Common myeloid progenitor, CD34-positive (primary cell): ENCODE results near the gene HINFP.
"Not testable (repeated sequence)": the region's sequence is repeated elsewhere in the genome, so short reads cannot be mapped to it uniquely, and the experiment has no call there.

Experiments
- CTCF ChIA-PET: fragments of 350-600 bp; sonication (Branson Sonifier 250); formaldehyde crosslinking; loops from one replicate; lab custom pipeline; 2021; ENCODE audit warnings: antibody characterized with exemption; lab: Charles Lee
- POLR2A ChIA-PET: fragments of 350-600 bp; sonication (Branson Sonifier 250); formaldehyde crosslinking; loops from one replicate; lab custom pipeline; 2021; ENCODE audit warnings: antibody characterized with exemption; lab: Charles Lee
- DNase-seq, 3 donors: peaks; one replicate each; pipeline versions ENCODE4 v3.0.0 to v3.0.0-alpha.2; 2013
- H3K27ac ChIP-seq, 2 experiments: 1 replicate in 1 of 2; 2 replicates in 1 of 2; pipeline ENCODE4 v1.7.0; 2013; ENCODE audit warnings: inconsistent platforms in 2 of 2, low read length in 2 of 2, mild to moderate bottlenecking in 2 of 2, low read depth in 1 of 2, moderate library complexity in 1 of 2; ENCODE audit not compliant: severe bottlenecking in 2 of 2, insufficient read depth in 1 of 2, poor library complexity in 1 of 2
- H3K27me3 ChIP-seq, 5 experiments: replicated peaks in 2 of 5; 1 replicate in 3 of 5; 2 replicates in 2 of 5; pipeline versions ENCODE4 v1.6.1 to v1.7.0; 2013; ENCODE audit warnings: low read length in 4 of 5, mild to moderate bottlenecking in 2 of 5, moderate library complexity in 2 of 5, inconsistent platforms in 1 of 5; ENCODE audit not compliant: insufficient read depth in 5 of 5, control insufficient read depth in 4 of 5
- H3K36me3 ChIP-seq, 4 experiments: 1 replicate in 2 of 4; 2 replicates in 2 of 4; pipeline versions ENCODE4 v1.6.1 to v1.7.0; 2013; ENCODE audit warnings: low read length in 3 of 4, control low read depth in 1 of 4, mild to moderate bottlenecking in 1 of 4; ENCODE audit not compliant: control insufficient read depth in 4 of 4, insufficient read depth in 4 of 4
- H3K4me1 ChIP-seq, 4 experiments: 1 replicate in 3 of 4; 2 replicates in 1 of 4; pipeline versions ENCODE4 v1.6.1 to v1.7.1; 2013; ENCODE audit warnings: low read length in 3 of 4, mild to moderate bottlenecking in 3 of 4, control low read depth in 1 of 4, inconsistent platforms in 1 of 4, moderate library complexity in 1 of 4; ENCODE audit not compliant: control insufficient read depth in 4 of 4, insufficient read depth in 4 of 4; ENCODE audit errors: control extremely low read depth in 1 of 4
- H3K4me3 ChIP-seq, 7 experiments: 1 replicate in 4 of 7; 2 replicates in 3 of 7; pipeline versions ENCODE4 v1.5.1 to v1.7.0; 2013; ENCODE audit warnings: mild to moderate bottlenecking in 7 of 7, low read length in 6 of 7, moderate library complexity in 6 of 7, inconsistent platforms in 2 of 7, low read depth in 2 of 7, control low read depth in 1 of 7; ENCODE audit not compliant: insufficient read depth in 4 of 7, control insufficient read depth in 1 of 7; ENCODE audit errors: extremely low read depth in 1 of 7
- H3K9me3 ChIP-seq, 5 experiments: 1 replicate in 4 of 5; 2 replicates in 1 of 5; pipeline versions ENCODE4 v1.6.1 to v1.7.1; 2013; ENCODE audit warnings: low read length in 4 of 5, mild to moderate bottlenecking in 2 of 5, inconsistent platforms in 1 of 5, low read depth in 1 of 5, moderate library complexity in 1 of 5; ENCODE audit not compliant: control insufficient read depth in 4 of 5, insufficient read depth in 2 of 5; ENCODE audit errors: control extremely low read depth in 1 of 5
- WGBS: methylation state at CpG from one replicate; pipeline ENCODE4 v1.1.5; 2013; ENCODE audit not compliant: insufficient coverage; 5-methylcytosine and 5-hydroxymethylcytosine counted together

Gene HINFP

GRCh38 chr11:119179342-119179741 is 58.0 kb downstream of the HINFP start:
- Histone ChIP-seq H3K27me3 (no peaks in the 10 kb centered on the region), H3K36me3 (peaks cover 4 to 44% (median 14%) of the 10 kb centered on the region in 4 experiments), H3K4me1 (peaks cover 4 to 17% (median 11%) of the 10 kb centered on the region in 4 experiments), H3K4me3 (no peak overlapping the region), H3K27ac (no peak overlapping the region), H3K9me3 (no peaks in the 10 kb centered on the region)
- no peak for DNase-seq
- 97% methylated on average over 6 of the region's 6 CpGs for whole genome bisulfite sequencing
- POLR2A ChIA-PET, result no interaction called here
- CTCF ChIA-PET, result interaction anchor here (0.8 to 2.2 kb wide), 4 partner anchors 9 to 53 kb away, joined by 4 to 6 read pairs (median 4); no protein-coding TSS in a partner anchor

- CTCF ChIA-PET, result interaction anchor here (0.8 to 2.2 kb wide), 5 partner anchors 8 to 54 kb away, joined by 3 to 6 read pairs (median 4); no protein-coding TSS in a partner anchor
- Histone ChIP-seq H3K27ac (no peak overlapping the region), H3K36me3 (peaks cover 4 to 38% (median 9%) of the 10 kb centered on the region in 4 experiments), H3K4me3 (no peak overlapping the region), H3K27me3 (no peaks in the 10 kb centered on the region), H3K4me1 (peaks cover 4 to 17% (median 11%) of the 10 kb centered on the region in 4 experiments), H3K9me3 (no peaks in the 10 kb centered on the region)
- 96% methylated on average over 8 of the region's 10 CpGs for WGBS
- DNase-seq, result no peak
- POLR2A ChIA-PET, result no interaction called here
Observed at GRCh38 chr11:119179983-119180382, 58.6 kb downstream of the HINFP start.

DNA sequence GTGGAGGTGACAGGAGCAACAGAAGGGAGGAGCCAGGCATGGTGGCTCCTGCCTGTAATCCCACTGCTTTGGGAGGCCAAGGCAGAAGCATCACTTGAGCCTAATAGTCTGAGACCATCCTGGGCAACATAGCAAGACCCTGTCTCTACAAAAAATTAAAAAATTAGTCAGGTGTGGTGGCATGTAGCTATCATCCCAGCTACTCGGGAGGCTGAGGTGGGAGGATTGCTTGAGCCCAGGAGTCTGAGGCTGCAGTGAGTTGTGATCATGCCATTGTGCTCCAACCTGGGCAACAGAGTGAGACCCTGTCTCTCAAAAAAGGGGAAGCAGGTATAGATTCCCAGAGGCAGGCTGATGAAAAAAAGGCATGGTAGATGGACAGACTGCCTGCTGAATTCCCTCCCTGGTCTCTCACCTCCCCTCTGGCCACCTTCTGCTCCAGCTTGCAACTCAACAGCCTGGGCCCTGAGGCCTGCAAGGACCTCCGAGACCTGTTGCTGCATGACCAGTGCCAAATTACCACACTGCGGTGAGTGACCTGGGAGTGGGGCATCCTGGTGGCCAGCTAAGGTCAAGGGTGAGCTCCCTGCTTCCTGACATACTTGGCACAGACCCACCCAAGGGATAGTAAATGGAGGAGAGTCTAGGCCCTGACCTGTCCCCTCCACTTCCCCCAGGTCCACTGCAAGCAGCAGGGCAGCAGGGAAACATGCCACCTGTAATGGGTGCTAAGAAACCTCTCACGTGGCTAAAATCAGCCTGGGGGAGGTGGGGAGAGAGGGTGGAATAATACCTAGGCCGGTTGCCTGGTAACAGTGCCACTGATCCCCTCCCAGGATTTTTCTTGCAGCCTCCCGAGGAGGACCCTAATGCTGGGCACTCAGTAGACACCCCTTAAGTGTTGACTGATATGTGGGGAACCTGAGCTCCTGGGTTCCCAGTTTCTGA is 59.6 kb downstream of the HINFP start:
- Histone ChIP-seq H3K9me3 (no peaks in the 10 kb centered on the region), H3K4me3 (no peak overlapping the region), H3K27ac (no peak overlapping the region), H3K27me3 (no peaks in the 10 kb centered on the region), H3K36me3 (peaks cover 2 to 28% (median 8%) of the 10 kb centered on the region in 4 experiments), H3K4me1 (peaks cover 4 to 12% (median 11%) of the 10 kb centered on the region in 4 experiments)
- POLR2A ChIA-PET, result no interaction called here
- 93% methylated on average over 4 of the region's 6 CpGs for WGBS
- no peak for DNase-seq
- CTCF ChIA-PET, result interaction anchor here (0.7 to 1.6 kb wide), 6 partner anchors 11 to 55 kb away, joined by 3 to 4 read pairs (median 3); no protein-coding TSS in a partner anchor

GRCh38 chr11:119181677-119182412 is 60.5 kb downstream of the HINFP start:
- ChIA-PET CTCF (interaction anchor here (0.8 to 1.2 kb wide), 3 partner anchors 11 to 14 kb away, joined by 3 read pairs; no protein-coding TSS in a partner anchor), POLR2A (interaction anchor here (0.6 kb wide), 1 partner anchor 53 kb away, joined by 3 read pairs; no protein-coding TSS in a partner anchor)
- no peak overlapping the region for H3K27ac ChIP-seq
- H3K4me3 ChIP-seq, result no peak overlapping the region
- peaks cover 2 to 28% (median 8%) of the 10 kb centered on the region in 4 experiments for H3K36me3 ChIP-seq
- peaks cover 4 to 12% (median 11%) of the 10 kb centered on the region in 4 experiments for H3K4me1 ChIP-seq
- no peaks in the 10 kb centered on the region for H3K9me3 ChIP-seq
- no peak for DNase-seq
- over 99% methylated on average over 14 of the region's 17 CpGs for WGBS
- no peaks in the 10 kb centered on the region for H3K27me3 ChIP-seq

- H3K4me1 ChIP-seq, DNase-seq, H3K27ac ChIP-seq, H3K9me3 ChIP-seq, POLR2A ChIA-PET, H3K27me3 ChIP-seq, H3K4me3 ChIP-seq: not testable (repeated sequence)
- H3K36me3 ChIP-seq, result peaks cover 2 to 28% (median 6%) of the 10 kb centered on the region in 4 experiments
- 97% methylated on average over 5 of the region's 9 CpGs for WGBS
- CTCF ChIA-PET, result interaction anchor here (2.2 kb wide), 1 partner anchor 12 kb away, joined by 10 read pairs; no protein-coding TSS in a partner anchor
Observed at GRCh38 chr11:119184399-119184798, 63.0 kb downstream of the HINFP start.
